SU-DHL-6 (cell line): ENCODE results near the gene DOCK9.

ENCODE experiments used
- EZH2phosphoT487 ChIP-seq: fragments of 200-600 bp; sonication (generic), shearing (Covaris generic); conservative IDR thresholded peaks from 2 replicates; pipeline ENCODE4 v1.6.1; 2018; ENCODE audit warnings: mild to moderate bottlenecking, antibody characterized with exemption, low read length, moderate library complexity, mixed read lengths
- TF ChIP-seq, protein P1 (sequence below): fragments of 200-600 bp; sonication (generic); IDR thresholded peaks from one replicate; pipeline ENCODE4 v1.5.1; 2017; ENCODE audit warnings: antibody characterized with exemption, mild to moderate bottlenecking, low read length, moderate library complexity; ENCODE audit not compliant: insufficient read depth, poor library complexity, severe bottlenecking

GRCh38 chr13:98941536-98941935 is 36.3 kb downstream of the DOCK9 start:
- TF ChIP-seq, protein P1, sequence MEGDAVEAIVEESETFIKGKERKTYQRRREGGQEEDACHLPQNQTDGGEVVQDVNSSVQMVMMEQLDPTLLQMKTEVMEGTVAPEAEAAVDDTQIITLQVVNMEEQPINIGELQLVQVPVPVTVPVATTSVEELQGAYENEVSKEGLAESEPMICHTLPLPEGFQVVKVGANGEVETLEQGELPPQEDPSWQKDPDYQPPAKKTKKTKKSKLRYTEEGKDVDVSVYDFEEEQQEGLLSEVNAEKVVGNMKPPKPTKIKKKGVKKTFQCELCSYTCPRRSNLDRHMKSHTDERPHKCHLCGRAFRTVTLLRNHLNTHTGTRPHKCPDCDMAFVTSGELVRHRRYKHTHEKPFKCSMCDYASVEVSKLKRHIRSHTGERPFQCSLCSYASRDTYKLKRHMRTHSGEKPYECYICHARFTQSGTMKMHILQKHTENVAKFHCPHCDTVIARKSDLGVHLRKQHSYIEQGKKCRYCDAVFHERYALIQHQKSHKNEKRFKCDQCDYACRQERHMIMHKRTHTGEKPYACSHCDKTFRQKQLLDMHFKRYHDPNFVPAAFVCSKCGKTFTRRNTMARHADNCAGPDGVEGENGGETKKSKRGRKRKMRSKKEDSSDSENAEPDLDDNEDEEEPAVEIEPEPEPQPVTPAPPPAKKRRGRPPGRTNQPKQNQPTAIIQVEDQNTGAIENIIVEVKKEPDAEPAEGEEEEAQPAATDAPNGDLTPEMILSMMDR = no peak
- no peak for TF ChIP-seq EZH2phosphoT487
